Measurements from ENCODE around the gene PTGER2. TPM values are rescaled to one million over a fixed set of nuclear protein-coding genes. Genes with fewer than 3 reads are reported as not detected.

The PTGER2 gene
- total RNA-seq, 1 donor from 2014 or later = 7.1 TPM

- H3K4me1 Mint-ChIP-seq (ENCODE audit: unreplicated experiment) = peaks cover 15% of the 10 kb centered on the region
- H3K4me3 Mint-ChIP-seq = no peak overlapping the region
- TF ChIP-seq, protein P1, sequence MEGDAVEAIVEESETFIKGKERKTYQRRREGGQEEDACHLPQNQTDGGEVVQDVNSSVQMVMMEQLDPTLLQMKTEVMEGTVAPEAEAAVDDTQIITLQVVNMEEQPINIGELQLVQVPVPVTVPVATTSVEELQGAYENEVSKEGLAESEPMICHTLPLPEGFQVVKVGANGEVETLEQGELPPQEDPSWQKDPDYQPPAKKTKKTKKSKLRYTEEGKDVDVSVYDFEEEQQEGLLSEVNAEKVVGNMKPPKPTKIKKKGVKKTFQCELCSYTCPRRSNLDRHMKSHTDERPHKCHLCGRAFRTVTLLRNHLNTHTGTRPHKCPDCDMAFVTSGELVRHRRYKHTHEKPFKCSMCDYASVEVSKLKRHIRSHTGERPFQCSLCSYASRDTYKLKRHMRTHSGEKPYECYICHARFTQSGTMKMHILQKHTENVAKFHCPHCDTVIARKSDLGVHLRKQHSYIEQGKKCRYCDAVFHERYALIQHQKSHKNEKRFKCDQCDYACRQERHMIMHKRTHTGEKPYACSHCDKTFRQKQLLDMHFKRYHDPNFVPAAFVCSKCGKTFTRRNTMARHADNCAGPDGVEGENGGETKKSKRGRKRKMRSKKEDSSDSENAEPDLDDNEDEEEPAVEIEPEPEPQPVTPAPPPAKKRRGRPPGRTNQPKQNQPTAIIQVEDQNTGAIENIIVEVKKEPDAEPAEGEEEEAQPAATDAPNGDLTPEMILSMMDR (conservative IDR thresholded peaks at IDR 0.05) = no peak
- no peak for DNase-seq (ENCODE audit: extremely low spot score, unreplicated experiment)
- H3K27me3 Mint-ChIP-seq = no peaks in the 10 kb centered on the region
- H3K27ac Mint-ChIP-seq = no peak overlapping the region
- H3K9me3 Mint-ChIP-seq = no peaks in the 10 kb centered on the region
- no peaks in the 10 kb centered on the region for H3K36me3 Mint-ChIP-seq
Observed at GRCh38 chr14:52332269-52332668, 18.2 kb downstream of the PTGER2 start.

GRCh38 chr14:52333108-52333507 lies 19.0 kb downstream of the PTGER2 start:
- no peak for DNase-seq (ENCODE audit: extremely low spot score, unreplicated experiment)
- H3K9me3 Mint-ChIP-seq = no peaks in the 10 kb centered on the region
- H3K27ac Mint-ChIP-seq = no peak overlapping the region
- no peak overlapping the region for H3K4me3 Mint-ChIP-seq
- TF ChIP-seq, protein P1 (conservative IDR thresholded peaks at IDR 0.05) = no peak
- no peaks in the 10 kb centered on the region for H3K36me3 Mint-ChIP-seq
- H3K27me3 Mint-ChIP-seq = no peaks in the 10 kb centered on the region
- peaks cover 12% of the 10 kb centered on the region for H3K4me1 Mint-ChIP-seq (ENCODE audit: unreplicated experiment)

- Mint-ChIP-seq H3K36me3 (no peaks in the 10 kb centered on the region), H3K27ac (no peak overlapping the region), H3K4me3 (no peak overlapping the region), H3K27me3 (no peaks in the 10 kb centered on the region), H3K4me1 (ENCODE audit: unreplicated experiment) (peaks cover 11% of the 10 kb centered on the region), H3K9me3 (no peaks in the 10 kb centered on the region)
- no peak for DNase-seq (ENCODE audit: extremely low spot score, unreplicated experiment)
- TF ChIP-seq, protein P1 (conservative IDR thresholded peaks at IDR 0.05) = no peak
Observed at GRCh38 chr14:52333823-52334657, 19.9 kb downstream of the PTGER2 start.

DNA sequence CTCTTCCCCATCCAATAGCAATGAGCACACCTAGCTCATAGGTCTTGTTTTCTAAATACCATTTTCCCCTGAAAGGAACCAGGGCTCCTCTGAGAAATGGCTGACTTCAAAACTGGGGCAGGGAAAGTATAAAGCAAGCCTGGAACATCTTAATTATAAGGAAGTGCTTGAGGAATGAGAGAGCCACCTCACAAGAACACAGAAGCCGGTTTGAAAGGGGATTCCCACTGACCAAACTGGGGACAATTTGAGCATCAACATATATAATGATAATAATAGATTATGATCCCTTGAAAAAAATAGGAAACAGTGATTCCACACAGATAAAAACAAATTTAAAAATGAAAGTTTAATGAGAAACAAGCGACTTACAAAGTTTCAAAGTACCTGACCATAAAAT lies 22.1 kb downstream of the PTGER2 start:
- no peaks in the 10 kb centered on the region for H3K9me3 Mint-ChIP-seq
- no peak for DNase-seq (ENCODE audit: extremely low spot score, unreplicated experiment)
- H3K27me3 Mint-ChIP-seq = no peaks in the 10 kb centered on the region
- no peak overlapping the region for H3K4me3 Mint-ChIP-seq
- TF ChIP-seq, protein P1 (conservative IDR thresholded peaks at IDR 0.05) = no peak
- H3K27ac Mint-ChIP-seq = no peak overlapping the region
- no peaks in the 10 kb centered on the region for H3K36me3 Mint-ChIP-seq
- peaks cover 7% of the 10 kb centered on the region for H3K4me1 Mint-ChIP-seq (ENCODE audit: unreplicated experiment)

GRCh38 chr14:52338051-52338681 lies 24.1 kb downstream of the PTGER2 start:
- Mint-ChIP-seq H3K4me1 (ENCODE audit: unreplicated experiment) (peaks cover 8% of the 10 kb centered on the region), H3K27ac (no peak overlapping the region), H3K4me3 (no peak overlapping the region), H3K36me3 (no peaks in the 10 kb centered on the region), H3K27me3 (no peaks in the 10 kb centered on the region), H3K9me3 (no peaks in the 10 kb centered on the region)
- no peak for DNase-seq (ENCODE audit: extremely low spot score, unreplicated experiment)
- TF ChIP-seq, protein P1 (conservative IDR thresholded peaks at IDR 0.05) = no peak

Data from type B pancreatic cell (in vitro differentiated cells).